Liver (tissue), 9 donors: ENCODE data around the gene LCE1F. TPM values are rescaled to one million over a fixed set of nuclear protein-coding genes. Genes with fewer than 3 reads are reported as not detected.

Experiments used
- DNase-seq: peaks from one replicate; pipeline ENCODE4 v3.0.0-alpha.2; 2017; ENCODE audit warnings: low spot score
- H3K27ac ChIP-seq, 2 donors: one replicate each; pipeline ENCODE4 v1.7.0; 2013; ENCODE audit warnings: inconsistent platforms in 2 of 2, low read length in 2 of 2, control low read depth in 1 of 2, low read depth in 1 of 2, mild to moderate bottlenecking in 1 of 2
- H3K27me3 ChIP-seq, 4 donors: one replicate each; pipeline versions ENCODE4 v1.6.1 to v1.7.0; 2013; ENCODE audit warnings: low read length in 3 of 4, inconsistent platforms in 1 of 4, mild to moderate bottlenecking in 1 of 4, moderate library complexity in 1 of 4; ENCODE audit not compliant: control insufficient read depth in 4 of 4, insufficient read depth in 4 of 4
- H3K36me3 ChIP-seq, 4 donors: one replicate each; pipeline versions ENCODE4 v1.6.1 to v1.7.0; 2013; ENCODE audit warnings: low read length in 3 of 4, mild to moderate bottlenecking in 3 of 4, low read depth in 1 of 4, moderate library complexity in 1 of 4; ENCODE audit not compliant: control insufficient read depth in 4 of 4, insufficient read depth in 3 of 4
- H3K4me1 ChIP-seq, 4 donors: one replicate each; pipeline versions ENCODE4 v1.6.1 to v1.7.0; 2013; ENCODE audit warnings: low read length in 3 of 4, mild to moderate bottlenecking in 3 of 4, moderate library complexity in 1 of 4; ENCODE audit not compliant: control insufficient read depth in 4 of 4, insufficient read depth in 4 of 4
- H3K4me3 ChIP-seq, 3 donors: one replicate each; pipeline versions ENCODE4 v1.6.1 to v1.7.0; 2013; ENCODE audit warnings: low read length in 3 of 3, control low read depth in 1 of 3, low read depth in 1 of 3, mild to moderate bottlenecking in 1 of 3
- H3K9ac ChIP-seq, 2 donors: one replicate each; pipeline ENCODE4 v1.7.0; 2013; ENCODE audit warnings: low read length in 2 of 2, mild to moderate bottlenecking in 2 of 2, moderate library complexity in 2 of 2, control low read depth in 1 of 2, low read depth in 1 of 2
- H3K9me3 ChIP-seq, 4 donors: one replicate each; pipeline versions ENCODE4 v1.6.1 to v1.7.0; 2013; ENCODE audit warnings: low read length in 3 of 4; ENCODE audit not compliant: control insufficient read depth in 4 of 4
- EGR1 ChIP-seq, 2 donors: IDR thresholded peaks; 2 replicates each; pipeline ENCODE4 v1.6.1; 2016 to 2018; ENCODE audit warnings: antibody characterized with exemption in 2 of 2, low read depth in 2 of 2
- FOXA1 ChIP-seq: IDR thresholded peaks from 2 replicates; pipeline ENCODE4 v1.6.1; 2016; ENCODE audit warnings: antibody characterized with exemption
- FOXA2 ChIP-seq: IDR thresholded peaks from 2 replicates; pipeline ENCODE4 v1.6.1; 2016; ENCODE audit warnings: antibody characterized with exemption
- GABPA ChIP-seq, 2 donors: IDR thresholded peaks in 1 of 2; conservative IDR thresholded peaks in 1 of 2; 2 replicates each; pipeline ENCODE4 v1.6.1; 2016; ENCODE audit warnings: antibody characterized with exemption in 2 of 2, mild to moderate bottlenecking in 1 of 2, moderate library complexity in 1 of 2
- JUND ChIP-seq, 2 donors: IDR thresholded peaks; 2 replicates each; pipeline ENCODE4 v1.6.1; 2016; ENCODE audit warnings: antibody characterized with exemption in 2 of 2
- RAD21 ChIP-seq, 2 donors: IDR thresholded peaks; 2 replicates each; pipeline ENCODE4 v1.6.1; 2016; ENCODE audit warnings: antibody characterized with exemption in 2 of 2, mild to moderate bottlenecking in 2 of 2
- SP1 ChIP-seq: IDR thresholded peaks from 2 replicates; pipeline ENCODE4 v1.6.1; 2018; ENCODE audit warnings: antibody characterized with exemption, mild to moderate bottlenecking
- TAF1 ChIP-seq: conservative IDR thresholded peaks from 2 replicates; pipeline ENCODE4 v1.6.1; 2016; ENCODE audit warnings: antibody characterized with exemption, mild to moderate bottlenecking
- YY1 ChIP-seq: IDR thresholded peaks from 2 replicates; pipeline ENCODE4 v1.6.1; 2016; ENCODE audit warnings: antibody characterized with exemption, mild to moderate bottlenecking
- WGBS: extraction: QIAGEN DNeasy Blood & Tissue Kit; methylation state at CpG from one replicate; pipeline ENCODE4 v1.1.7; 2013; 5-methylcytosine and 5-hydroxymethylcytosine counted together
- polyA plus RNA-seq, 2 donors: library from polyadenylated mRNA; stranded (reverse) in 1 of 2; unstranded in 1 of 2; fragments of 200-250 nt in 1 of 2; fragments of >200 nt in 1 of 2; fragmentation: Nextera tagmentation in 1 of 2; extraction: Ambion mirVana in 1 of 2; gene quantifications; one replicate each; pipeline versions ENCODE4 v1.2.1 to v1.2.3, GENCODE V29; 2013 to 2015
- total RNA-seq, 2 donors: library from RNA; depleted of rRNA; stranded (reverse); fragments of >200 nt; gene quantifications; one replicate each; pipeline ENCODE4 v1.2.3, GENCODE V29; 2014
- TF ChIP-seq, protein P1 (sequence below): IDR thresholded peaks from 2 replicates; pipeline ENCODE4 v1.6.1; 2016; ENCODE audit warnings: antibody characterized with exemption, mild to moderate bottlenecking
- TF ChIP-seq, protein P2 (sequence below): fragments of 150-350 bp; IDR thresholded peaks from 2 replicates; pipeline ENCODE4 v1.5.1; 2017; ENCODE audit warnings: improper control_type of control experiment, low read depth, low read length; ENCODE audit not compliant: missing input control
- TF ChIP-seq, protein P3 (sequence below): IDR thresholded peaks from 2 replicates; pipeline ENCODE4 v1.6.1; 2016; ENCODE audit warnings: antibody characterized with exemption
- donor health status: healthy.
- donor health status: healthy.
- donor health status: healthy.
- donor health status: healthy.
- donor health status: healthy.

Gene LCE1F
- total and polyA plus RNA-seq, 4 donors = not detected

DNA sequence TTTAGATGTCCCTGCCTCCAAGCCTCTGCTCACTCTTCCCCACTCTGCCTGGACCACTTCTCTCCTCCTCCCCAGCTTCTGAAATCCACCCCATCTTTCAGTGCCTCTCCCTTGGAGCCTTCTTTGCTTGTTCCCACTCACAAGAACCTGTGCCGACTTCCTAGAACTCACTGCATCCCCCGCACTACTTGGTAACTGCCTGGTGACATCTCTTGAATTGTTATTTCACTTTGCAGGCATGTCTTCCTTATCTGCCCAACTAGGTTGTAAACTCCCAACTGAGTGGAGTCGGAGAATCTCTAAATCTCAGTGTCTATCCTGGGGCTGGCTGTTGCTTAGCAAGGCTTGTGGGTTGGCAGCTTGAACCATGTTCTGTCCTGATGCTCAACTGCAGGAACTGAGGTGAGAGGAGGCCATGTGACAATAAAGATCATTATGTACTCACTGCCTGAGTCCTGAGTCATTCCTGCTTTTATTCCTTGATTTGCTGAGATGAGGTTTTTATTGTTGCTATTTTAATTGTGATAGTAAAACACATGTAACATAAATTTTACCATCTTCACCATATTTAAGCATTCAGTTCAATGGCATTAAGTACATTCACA, 13.2 kb upstream of the LCE1F start:
- no peak for TF ChIP-seq GABPA (IDR thresholded peaks at IDR 0.05 in 1 of 2, conservative IDR thresholded peaks at IDR 0.05 in 1 of 2)
- no peak for TF ChIP-seq SP1
- TF ChIP-seq, protein P1, sequence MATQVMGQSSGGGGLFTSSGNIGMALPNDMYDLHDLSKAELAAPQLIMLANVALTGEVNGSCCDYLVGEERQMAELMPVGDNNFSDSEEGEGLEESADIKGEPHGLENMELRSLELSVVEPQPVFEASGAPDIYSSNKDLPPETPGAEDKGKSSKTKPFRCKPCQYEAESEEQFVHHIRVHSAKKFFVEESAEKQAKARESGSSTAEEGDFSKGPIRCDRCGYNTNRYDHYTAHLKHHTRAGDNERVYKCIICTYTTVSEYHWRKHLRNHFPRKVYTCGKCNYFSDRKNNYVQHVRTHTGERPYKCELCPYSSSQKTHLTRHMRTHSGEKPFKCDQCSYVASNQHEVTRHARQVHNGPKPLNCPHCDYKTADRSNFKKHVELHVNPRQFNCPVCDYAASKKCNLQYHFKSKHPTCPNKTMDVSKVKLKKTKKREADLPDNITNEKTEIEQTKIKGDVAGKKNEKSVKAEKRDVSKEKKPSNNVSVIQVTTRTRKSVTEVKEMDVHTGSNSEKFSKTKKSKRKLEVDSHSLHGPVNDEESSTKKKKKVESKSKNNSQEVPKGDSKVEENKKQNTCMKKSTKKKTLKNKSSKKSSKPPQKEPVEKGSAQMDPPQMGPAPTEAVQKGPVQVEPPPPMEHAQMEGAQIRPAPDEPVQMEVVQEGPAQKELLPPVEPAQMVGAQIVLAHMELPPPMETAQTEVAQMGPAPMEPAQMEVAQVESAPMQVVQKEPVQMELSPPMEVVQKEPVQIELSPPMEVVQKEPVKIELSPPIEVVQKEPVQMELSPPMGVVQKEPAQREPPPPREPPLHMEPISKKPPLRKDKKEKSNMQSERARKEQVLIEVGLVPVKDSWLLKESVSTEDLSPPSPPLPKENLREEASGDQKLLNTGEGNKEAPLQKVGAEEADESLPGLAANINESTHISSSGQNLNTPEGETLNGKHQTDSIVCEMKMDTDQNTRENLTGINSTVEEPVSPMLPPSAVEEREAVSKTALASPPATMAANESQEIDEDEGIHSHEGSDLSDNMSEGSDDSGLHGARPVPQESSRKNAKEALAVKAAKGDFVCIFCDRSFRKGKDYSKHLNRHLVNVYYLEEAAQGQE = no peak
- TF ChIP-seq, protein P2, sequence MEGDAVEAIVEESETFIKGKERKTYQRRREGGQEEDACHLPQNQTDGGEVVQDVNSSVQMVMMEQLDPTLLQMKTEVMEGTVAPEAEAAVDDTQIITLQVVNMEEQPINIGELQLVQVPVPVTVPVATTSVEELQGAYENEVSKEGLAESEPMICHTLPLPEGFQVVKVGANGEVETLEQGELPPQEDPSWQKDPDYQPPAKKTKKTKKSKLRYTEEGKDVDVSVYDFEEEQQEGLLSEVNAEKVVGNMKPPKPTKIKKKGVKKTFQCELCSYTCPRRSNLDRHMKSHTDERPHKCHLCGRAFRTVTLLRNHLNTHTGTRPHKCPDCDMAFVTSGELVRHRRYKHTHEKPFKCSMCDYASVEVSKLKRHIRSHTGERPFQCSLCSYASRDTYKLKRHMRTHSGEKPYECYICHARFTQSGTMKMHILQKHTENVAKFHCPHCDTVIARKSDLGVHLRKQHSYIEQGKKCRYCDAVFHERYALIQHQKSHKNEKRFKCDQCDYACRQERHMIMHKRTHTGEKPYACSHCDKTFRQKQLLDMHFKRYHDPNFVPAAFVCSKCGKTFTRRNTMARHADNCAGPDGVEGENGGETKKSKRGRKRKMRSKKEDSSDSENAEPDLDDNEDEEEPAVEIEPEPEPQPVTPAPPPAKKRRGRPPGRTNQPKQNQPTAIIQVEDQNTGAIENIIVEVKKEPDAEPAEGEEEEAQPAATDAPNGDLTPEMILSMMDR = no peak
- no peak for TF ChIP-seq YY1
- no peak for TF ChIP-seq FOXA1
- no peak for TF ChIP-seq FOXA2
- no peak for TF ChIP-seq EGR1 (IDR thresholded peaks at IDR 0.05; ENCODE audit: low read depth in 2 of 2)
- TF ChIP-seq, protein P3, sequence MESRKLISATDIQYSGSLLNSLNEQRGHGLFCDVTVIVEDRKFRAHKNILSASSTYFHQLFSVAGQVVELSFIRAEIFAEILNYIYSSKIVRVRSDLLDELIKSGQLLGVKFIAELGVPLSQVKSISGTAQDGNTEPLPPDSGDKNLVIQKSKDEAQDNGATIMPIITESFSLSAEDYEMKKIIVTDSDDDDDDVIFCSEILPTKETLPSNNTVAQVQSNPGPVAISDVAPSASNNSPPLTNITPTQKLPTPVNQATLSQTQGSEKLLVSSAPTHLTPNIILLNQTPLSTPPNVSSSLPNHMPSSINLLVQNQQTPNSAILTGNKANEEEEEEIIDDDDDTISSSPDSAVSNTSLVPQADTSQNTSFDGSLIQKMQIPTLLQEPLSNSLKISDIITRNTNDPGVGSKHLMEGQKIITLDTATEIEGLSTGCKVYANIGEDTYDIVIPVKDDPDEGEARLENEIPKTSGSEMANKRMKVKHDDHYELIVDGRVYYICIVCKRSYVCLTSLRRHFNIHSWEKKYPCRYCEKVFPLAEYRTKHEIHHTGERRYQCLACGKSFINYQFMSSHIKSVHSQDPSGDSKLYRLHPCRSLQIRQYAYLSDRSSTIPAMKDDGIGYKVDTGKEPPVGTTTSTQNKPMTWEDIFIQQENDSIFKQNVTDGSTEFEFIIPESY = no peak
- TF ChIP-seq TAF1 = no peak
- TF ChIP-seq RAD21 (IDR thresholded peaks at IDR 0.05) = no peak
- TF ChIP-seq JUND (IDR thresholded peaks at IDR 0.05) = no peak

DNA sequence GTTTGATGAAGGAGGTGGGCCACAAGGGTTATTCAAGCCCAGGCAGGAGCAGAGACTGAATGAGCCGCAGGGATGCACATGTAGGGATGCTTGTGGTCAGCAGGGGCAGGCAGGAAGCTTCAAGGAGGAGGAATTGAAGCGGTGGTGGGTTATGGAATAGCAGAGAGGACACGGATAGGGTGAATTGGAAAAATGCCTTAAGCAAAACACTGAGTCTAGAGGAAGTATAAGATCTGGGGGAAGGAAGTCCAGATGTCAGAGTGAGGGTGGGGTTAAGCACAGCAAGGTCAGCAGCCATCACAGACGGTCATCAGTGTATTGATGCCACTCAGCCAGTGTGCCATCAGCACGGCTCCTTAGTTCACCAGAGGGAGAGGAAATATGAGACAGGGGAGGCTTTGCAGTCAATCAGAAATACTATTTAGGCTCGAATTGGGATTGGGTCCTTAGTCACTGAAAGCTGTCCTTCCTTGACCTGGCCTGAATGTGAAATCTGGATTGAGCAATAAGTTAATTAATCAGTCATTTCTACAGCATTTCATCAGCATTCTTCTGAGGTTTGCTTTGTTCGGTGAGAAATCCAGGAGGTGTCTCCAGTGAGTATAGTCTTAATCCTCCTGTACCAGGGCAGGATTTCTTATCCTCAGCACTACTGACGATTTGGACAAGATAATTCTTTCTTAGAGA, 6.0 kb upstream of the LCE1F start:
- 65% methylated on average over 8 of the region's 8 CpGs for WGBS

More for the DNA sequence above, 13.2 kb upstream of the LCE1F start:
- no peaks in the 10 kb centered on the region for H3K27me3 ChIP-seq
- no peak overlapping the region for H3K9ac ChIP-seq
- H3K4me1 ChIP-seq = no peaks in the 10 kb centered on the region
- H3K27ac ChIP-seq = no peak overlapping the region
- no peak overlapping the region for H3K4me3 ChIP-seq
- no peaks in the 10 kb centered on the region for H3K9me3 ChIP-seq
- DNase-seq = no peak
- 82% methylated on average over 3 of the region's 3 CpGs for WGBS
- no peaks in the 10 kb centered on the region for H3K36me3 ChIP-seq

More for the DNA sequence above, 6.0 kb upstream of the LCE1F start:
- H3K27ac ChIP-seq = no peak overlapping the region
- TF ChIP-seq, protein P2 = no peak
- TF ChIP-seq, protein P3 = no peak
- no peak for DNase-seq
- no peaks in the 10 kb centered on the region for H3K4me1 ChIP-seq
- H3K9ac ChIP-seq = no peak overlapping the region
- H3K36me3 ChIP-seq = no peaks in the 10 kb centered on the region
- H3K9me3 ChIP-seq = no peaks in the 10 kb centered on the region
- H3K27me3 ChIP-seq = peaks cover 0 to 3% (median 0%) of the 10 kb centered on the region in 4 donors
- no peak overlapping the region for H3K4me3 ChIP-seq
